Stimulated activated CD8-positive, alpha-beta memory T cell treated with anti-CD3 and anti-CD28 coated beads, Interleukin-2, amount 100 ng/mL, for 48 hours (primary cell): ENCODE data around the gene AOAH.
A peak's percentile ranks its signal among the peaks of the same experiment; 100 is the strongest.
"Not testable (repeated sequence)": the region's sequence is repeated elsewhere in the genome, so short reads cannot be mapped to it uniquely, and the experiment has no call there.

Experiments used
- DNase-seq, 2 donors: peaks; one replicate each; pipeline ENCODE4 v3.0.0-alpha.2; 2020; ENCODE audit warnings: low read depth in 2 of 2

The AOAH gene

GRCh38 chr7:36658335-36659171 is 65.7 kb downstream of the AOAH start:
- no peak for DNase-seq

DNA sequence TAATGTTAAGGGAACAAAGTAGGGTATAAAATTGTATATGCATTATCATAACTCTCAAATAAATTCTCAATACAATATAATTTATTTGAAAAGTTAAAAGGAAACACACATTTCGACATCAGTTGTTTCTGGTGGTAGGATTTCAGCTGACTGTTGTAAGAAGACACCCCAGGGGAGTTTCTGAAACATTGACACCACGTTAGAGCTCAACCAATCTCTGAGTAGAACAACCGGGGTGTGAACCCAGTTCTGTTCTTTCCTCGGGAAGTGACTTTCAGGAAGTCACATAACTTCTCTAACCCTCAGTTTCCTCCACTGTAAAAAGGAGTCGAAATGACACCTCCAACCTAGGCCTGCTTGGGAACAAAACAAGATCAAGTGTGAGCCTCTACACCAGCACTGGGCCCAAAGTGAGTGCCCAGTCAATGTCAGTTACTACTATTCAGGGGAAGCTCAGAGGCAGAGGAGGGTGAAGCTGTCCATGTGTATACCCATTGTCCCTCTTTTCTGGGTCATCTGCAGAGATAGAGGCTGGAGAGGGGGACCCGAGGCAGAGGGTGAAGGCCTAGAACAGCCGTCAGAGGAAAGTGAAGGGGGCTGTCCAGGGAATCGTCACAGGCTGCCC is 67.1 kb downstream of the AOAH start:
- no peak for DNase-seq

DNA sequence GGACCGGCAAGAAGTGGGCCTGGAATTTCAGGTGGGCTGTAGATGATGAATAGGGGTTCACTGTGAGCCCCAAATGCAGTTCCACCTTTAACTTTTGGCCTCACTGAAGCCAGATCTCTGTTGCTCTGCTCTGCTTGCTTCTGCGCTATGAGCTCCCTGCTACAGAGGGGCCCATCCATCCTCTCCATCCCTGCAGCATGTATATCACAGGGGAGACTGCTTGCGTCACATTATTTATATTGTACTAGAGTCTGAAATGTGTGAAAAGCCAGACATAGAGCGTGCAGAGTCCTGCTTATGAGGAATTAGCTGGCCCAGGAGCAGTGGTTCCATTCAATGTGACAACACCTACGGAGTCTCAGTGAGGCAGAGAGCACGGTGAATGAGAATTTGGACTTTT is 69.9 kb downstream of the AOAH start:
- no peak for DNase-seq

- DNase-seq: no peak
These were observed 70.5 kb downstream of the AOAH start for GRCh38 chr7:36653663-36654355.

- DNase-seq: no peak
These were observed 71.2 kb downstream of the AOAH start for GRCh38 chr7:36653008-36653662.

DNA sequence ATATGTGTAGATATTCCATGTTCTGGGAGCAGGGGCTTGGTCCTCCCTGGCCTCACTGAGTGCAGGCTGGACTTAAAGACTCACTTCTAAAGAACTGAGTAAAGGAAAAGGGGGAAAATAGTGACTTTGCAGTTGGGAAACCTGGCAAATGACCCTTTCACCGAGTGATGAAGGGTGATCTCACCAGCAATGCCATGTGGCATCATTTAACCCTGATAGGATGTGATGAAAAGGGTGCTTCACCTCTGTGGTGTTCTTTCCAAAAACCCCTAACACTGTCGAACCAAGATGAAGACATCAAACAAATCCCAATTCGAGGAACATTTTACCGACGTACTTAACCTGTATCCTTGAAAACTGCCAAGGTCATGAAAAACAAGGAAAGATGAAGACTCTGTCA is 71.9 kb downstream of the AOAH start:
- DNase-seq: no peak

- no peak for DNase-seq
These were observed 72.9 kb downstream of the AOAH start for GRCh38 chr7:36651404-36651803.

- DNase-seq: no peak
These were observed 73.5 kb downstream of the AOAH start for GRCh38 chr7:36650766-36651312.

DNA sequence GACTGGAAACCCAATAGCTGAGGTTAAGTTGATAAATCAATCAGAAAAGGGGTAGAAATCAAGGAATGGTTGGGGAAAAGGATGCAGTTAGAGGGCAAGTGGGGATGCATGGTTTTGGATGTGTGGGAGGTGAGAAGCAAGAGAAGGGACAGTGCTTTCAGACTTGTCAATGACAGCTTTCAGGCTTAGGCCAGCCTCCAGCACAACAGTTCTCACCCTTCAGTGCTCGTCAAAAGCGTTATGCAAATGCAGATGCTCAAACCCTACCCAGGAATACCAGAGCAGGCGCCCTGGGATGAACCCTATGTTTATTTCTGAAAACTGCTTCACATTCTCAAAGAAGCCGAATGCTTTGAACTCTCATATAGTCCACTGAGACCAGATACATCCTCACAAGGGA is 74.0 kb downstream of the AOAH start:
- DNase-seq: no peak

DNA sequence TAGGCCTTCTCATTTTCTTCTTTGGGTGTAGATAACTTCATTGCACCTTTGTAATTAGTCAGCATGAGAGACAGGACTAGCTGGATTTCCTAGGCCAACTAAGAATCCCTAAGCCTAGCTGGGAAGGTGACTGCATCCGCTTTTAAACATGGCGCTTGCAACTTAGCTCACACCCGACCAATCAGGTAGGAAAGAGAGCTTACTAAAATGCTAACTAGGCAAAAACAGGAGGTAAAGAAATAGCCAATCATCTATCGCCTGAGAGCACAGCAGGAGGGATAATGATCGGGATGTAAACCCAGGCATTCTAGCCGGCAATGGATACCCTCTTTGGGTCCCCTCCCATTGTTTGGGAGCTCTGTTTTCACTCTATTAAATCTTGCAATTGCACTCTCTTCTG is 75.0 kb downstream of the AOAH start:
- DNase-seq: not testable (repeated sequence)

GRCh38 chr7:36648441-36648840 is 75.9 kb downstream of the AOAH start:
- no peak for DNase-seq

- no peak for DNase-seq
These were observed 79.5 kb downstream of the AOAH start for GRCh38 chr7:36644625-36645422.

DNA sequence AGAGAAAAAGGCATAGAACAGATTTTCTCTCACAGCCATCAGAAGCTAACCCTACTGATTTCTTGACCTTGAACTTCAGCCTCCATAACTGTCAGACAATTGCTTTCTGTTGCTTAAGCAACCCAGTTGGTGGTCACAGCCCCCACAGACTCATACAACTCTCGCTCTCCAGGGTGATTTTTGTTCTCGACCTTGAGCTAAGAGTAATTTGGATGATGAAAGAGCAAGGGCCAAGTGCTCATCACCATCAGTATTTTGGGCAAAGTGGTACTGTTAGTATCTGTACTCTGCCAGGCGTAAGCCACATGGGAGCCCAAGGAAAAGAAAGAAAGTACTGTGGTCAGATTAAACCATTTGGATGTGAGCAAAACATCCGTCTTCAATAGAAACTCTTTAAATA is 81.9 kb downstream of the AOAH start:
- DNase-seq: no peak

- no peak for DNase-seq
These were observed 82.3 kb downstream of the AOAH start for GRCh38 chr7:36642010-36642409.

GRCh38 chr7:36640682-36641081 is 83.6 kb downstream of the AOAH start:
- DNase-seq: no peak

DNA sequence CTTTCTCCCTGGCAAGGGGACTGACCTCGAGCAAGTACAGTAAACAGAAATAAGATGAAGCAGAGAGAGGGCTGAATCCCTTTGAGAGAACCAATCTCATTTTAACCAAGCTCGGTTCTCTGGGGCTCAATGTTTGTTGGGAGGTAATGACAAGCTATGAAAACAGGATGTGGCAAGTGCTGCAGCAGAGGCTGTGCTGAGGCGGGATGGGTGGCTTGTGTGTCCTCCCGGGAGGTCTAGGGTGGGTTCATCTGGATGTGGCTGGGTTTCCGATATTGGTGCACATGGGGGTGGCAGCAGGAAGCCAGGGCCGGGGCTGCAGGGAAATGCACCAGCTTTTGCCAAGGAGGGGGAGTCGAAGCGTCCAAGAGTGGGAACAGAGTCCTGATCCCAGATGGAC is 84.5 kb downstream of the AOAH start:
- DNase-seq: peak; percentile 10 to 15

DNA sequence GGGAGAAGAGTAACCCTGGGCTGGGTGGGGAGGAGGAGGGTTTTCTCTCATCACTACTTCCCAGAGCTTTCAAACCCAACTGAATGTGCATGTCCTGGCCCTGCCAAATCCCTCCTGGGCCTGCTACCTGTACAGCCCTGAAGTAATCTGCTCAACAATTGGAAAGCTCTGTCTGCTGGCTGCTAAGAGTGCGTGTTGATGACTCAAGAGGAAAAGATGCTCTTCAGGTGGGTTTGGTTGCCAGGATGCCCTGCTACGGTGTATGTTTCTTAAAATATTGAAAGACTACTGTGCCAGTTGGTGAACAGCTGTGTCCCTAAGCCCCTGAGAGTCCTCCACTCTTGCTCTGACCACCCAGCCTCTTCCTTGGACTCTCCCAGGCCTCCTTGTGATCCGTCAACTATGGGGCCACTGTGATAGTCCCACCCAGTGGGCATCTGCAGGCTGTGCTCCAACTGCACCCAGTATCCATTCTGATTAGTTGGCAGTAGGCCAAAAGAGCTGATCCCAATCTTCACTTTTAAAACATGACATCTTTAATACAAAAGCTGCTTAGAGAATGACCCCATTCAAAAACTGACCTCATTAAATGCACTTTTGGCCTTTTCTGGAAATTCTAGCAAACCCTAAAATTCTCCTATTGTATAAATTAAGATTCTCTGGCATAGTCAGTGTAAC is 85.6 kb downstream of the AOAH start:
- no peak for DNase-seq

GRCh38 chr7:36638140-36638539 is 86.2 kb downstream of the AOAH start:
- DNase-seq: no peak

GRCh38 chr7:36637417-36637816 is 86.9 kb downstream of the AOAH start:
- no peak for DNase-seq

DNA sequence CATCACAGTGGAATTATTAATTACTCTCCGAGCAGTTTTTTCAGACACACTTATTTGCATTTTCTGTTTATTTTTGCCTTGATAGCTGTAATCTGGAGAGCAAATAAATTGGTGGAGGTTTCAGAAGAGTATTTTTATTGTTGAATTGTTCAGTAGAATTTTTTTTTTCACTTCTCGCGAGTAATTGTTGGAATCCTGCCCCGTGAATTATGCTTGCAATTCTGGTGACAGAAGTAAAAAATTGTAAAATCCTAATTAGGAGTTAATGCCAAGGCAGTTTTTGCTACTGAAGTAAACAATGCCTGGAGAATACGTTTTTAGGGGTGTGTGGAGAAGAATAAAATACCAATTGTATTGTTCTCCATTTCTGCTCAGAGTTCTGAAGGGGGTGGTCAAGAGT is 88.2 kb downstream of the AOAH start:
- no peak for DNase-seq

DNA sequence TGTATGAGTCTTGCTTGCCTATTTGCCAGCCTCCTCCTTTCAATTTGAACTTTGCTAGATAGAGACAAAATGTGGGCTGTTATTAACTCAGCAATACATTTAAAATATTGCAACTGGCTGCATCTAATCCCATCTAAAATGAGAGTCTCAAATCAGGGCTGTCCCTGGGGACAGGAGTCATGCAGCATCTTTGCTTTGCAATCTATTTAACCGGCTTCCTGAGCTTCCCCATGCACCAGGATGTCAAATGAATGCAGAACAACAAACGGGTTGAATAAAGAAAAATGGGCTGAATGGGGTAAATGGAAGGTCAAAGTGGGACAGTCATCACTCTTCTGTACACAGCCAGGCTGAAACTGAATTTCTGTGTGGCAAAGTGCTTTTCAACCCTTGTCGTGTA is 89.2 kb downstream of the AOAH start:
- DNase-seq: no peak
